ENCODE results near the gene POLRMT.
"Not testable (repeated sequence)": the region's sequence is repeated elsewhere in the genome, so short reads cannot be mapped to it uniquely, and the experiment has no call there.

Gene POLRMT

GRCh38 chr19:590396-590745 is 43.0 kb downstream of the POLRMT start:
- no peak for DNase-seq

GRCh38 chr19:589693-590395 is 43.5 kb downstream of the POLRMT start, which contains the start of gene HCN2:
Gene HCN2 (plus strand): TSS chr19:589881. CDS start chr19:589946, 65 bp downstream.
- no peak for DNase-seq

- peak; percentile 84 for DNase-seq
Observed at GRCh38 chr19:588741-589692, 44.3 kb downstream of the POLRMT start.

GRCh38 chr19:588093-588740 is 45.1 kb downstream of the POLRMT start:
- DNase-seq = peak; percentile 94

- DNase-seq = no peak
Observed at GRCh38 chr19:585551-586110, 47.7 kb downstream of the POLRMT start.

- DNase-seq = not testable (repeated sequence)
Observed at GRCh38 chr19:585146-585545, 48.2 kb downstream of the POLRMT start.

- no peak for DNase-seq
Observed at GRCh38 chr19:584240-585001, 48.9 kb downstream of the POLRMT start.

GRCh38 chr19:583968-584239 is 49.4 kb downstream of the POLRMT start:
- DNase-seq = no peak

GRCh38 chr19:583198-583967 is 50.0 kb downstream of the POLRMT start:
- DNase-seq = no peak

GRCh38 chr19:582497-583197 is 50.7 kb downstream of the POLRMT start:
- DNase-seq = no peak

GRCh38 chr19:581399-582111 is 51.8 kb downstream of the POLRMT start:
- DNase-seq = no peak

- no peak for DNase-seq
Observed at GRCh38 chr19:580274-580835, 53.0 kb downstream of the POLRMT start.

GRCh38 chr19:579842-580155 is 53.5 kb downstream of the POLRMT start:
- no peak for DNase-seq

- DNase-seq = no peak
Observed at GRCh38 chr19:579111-579841, 54.1 kb downstream of the POLRMT start.

- no peak for DNase-seq
Observed at GRCh38 chr19:577439-578392, 55.6 kb downstream of the POLRMT start.

GRCh38 chr19:576768-577438 is 56.4 kb downstream of the POLRMT start:
- no peak for DNase-seq
